Effector memory CD8-positive, alpha-beta T cell (primary cell): Measurements from ENCODE around the gene APMAP.
A peak's percentile ranks its signal among the peaks of the same experiment; 100 is the strongest.

Experiments
- ATAC-seq: fragments of 150-1000 bp; cut with Tn5 transposase; replicated peaks from 2 replicates; pipeline ENCODE4 v1.10.0; 2021; ENCODE audit warnings: mild to moderate bottlenecking, moderate library complexity
- DNase-seq, 3 experiments: peaks; one replicate each; pipeline ENCODE4 v3.0.0; 2021
- H3K27ac Mint-ChIP-seq, 2 donors: one replicate each; pipeline ENCODE4 v1.8.0; 2022; ENCODE audit warnings: mild to moderate bottlenecking in 2 of 2, mixed read lengths in 2 of 2, moderate library complexity in 2 of 2
- H3K27me3 Mint-ChIP-seq, 2 donors: one replicate each; pipeline ENCODE4 v1.8.0; 2022; ENCODE audit warnings: mixed read lengths in 2 of 2
- H3K36me3 Mint-ChIP-seq: one replicate; pipeline ENCODE4 v1.8.0; 2022; ENCODE audit warnings: mild to moderate bottlenecking, moderate library complexity, mixed read lengths; ENCODE audit not compliant: insufficient read depth
- H3K4me1 Mint-ChIP-seq, 2 donors: one replicate each; pipeline ENCODE4 v1.8.0; 2022; ENCODE audit warnings: low read depth in 2 of 2, mixed read lengths in 2 of 2
- H3K4me3 Mint-ChIP-seq, 2 donors: one replicate each; pipeline ENCODE4 v1.8.0; 2022; ENCODE audit warnings: mild to moderate bottlenecking in 2 of 2, mixed read lengths in 2 of 2, moderate library complexity in 2 of 2
- H3K9me3 Mint-ChIP-seq, 2 donors: one replicate each; pipeline ENCODE4 v1.8.0; 2022; ENCODE audit warnings: mixed read lengths in 2 of 2

The APMAP gene

GRCh38 chr20:24970030-24970553, 22.5 kb downstream of the APMAP start:
- no peak overlapping the region for H3K4me3 Mint-ChIP-seq
- H3K4me1 Mint-ChIP-seq: peaks cover 38 to 53% of the 10 kb centered on the region in 2 donors
- H3K27ac Mint-ChIP-seq: peak overlapping the region; percentile 89 to 99
- no peaks in the 10 kb centered on the region for H3K27me3 Mint-ChIP-seq
- H3K9me3 Mint-ChIP-seq: no peaks in the 10 kb centered on the region
- ATAC-seq (no peak), DNase-seq (no peak)
- H3K36me3 Mint-ChIP-seq: peaks cover 95% of the 10 kb centered on the region

- H3K36me3 Mint-ChIP-seq: peaks cover 95% of the 10 kb centered on the region
Measured at GRCh38 chr20:24969186-24970029, 23.1 kb downstream of the APMAP start.

GRCh38 chr20:24968278-24968800, 24.2 kb downstream of the APMAP start:
- no peak for DNase-seq
- Mint-ChIP-seq H3K4me3 (peak overlapping the region; percentile 4 to 58), H3K27me3 (no peaks in the 10 kb centered on the region), H3K36me3 (peaks cover 95% of the 10 kb centered on the region), H3K4me1 (peaks cover 44 to 56% of the 10 kb centered on the region in 2 donors), H3K27ac (peak overlapping the region; percentile 89 to 99), H3K9me3 (no peaks in the 10 kb centered on the region)
- no peak for ATAC-seq

More at GRCh38 chr20:24969186-24970029, 23.1 kb downstream of the APMAP start:
- Mint-ChIP-seq H3K9me3 (no peaks in the 10 kb centered on the region), H3K4me3 (no peak overlapping the region), H3K27me3 (no peaks in the 10 kb centered on the region), H3K4me1 (peaks cover 39 to 57% of the 10 kb centered on the region in 2 donors), H3K27ac (peak overlapping the region; percentile 89 to 99)
- no peak for ATAC-seq
- no peak for DNase-seq

- ATAC-seq (no peak), DNase-seq (no peak)
- Mint-ChIP-seq H3K4me1 (peaks cover 59 to 70% of the 10 kb centered on the region in 2 donors), H3K36me3 (peaks cover 98% of the 10 kb centered on the region), H3K4me3 (peak overlapping the region in 1 of 2 donors; percentile 15), H3K27ac (peak overlapping the region; percentile 99), H3K27me3 (no peaks in the 10 kb centered on the region), H3K9me3 (no peaks in the 10 kb centered on the region)
Measured at GRCh38 chr20:24966317-24967012, 26.1 kb downstream of the APMAP start.

- Mint-ChIP-seq H3K9me3 (no peaks in the 10 kb centered on the region), H3K27me3 (no peaks in the 10 kb centered on the region), H3K4me3 (peak overlapping the region; percentile 72 to 76), H3K4me1 (peaks cover 62 to 75% of the 10 kb centered on the region in 2 donors), H3K27ac (peak overlapping the region; percentile 99), H3K36me3 (peaks cover 98% of the 10 kb centered on the region)
- DNase-seq: no peak
- ATAC-seq: no peak
Measured at GRCh38 chr20:24965065-24965919, 27.3 kb downstream of the APMAP start.

- ATAC-seq: no peak
- no peak for DNase-seq
- Mint-ChIP-seq H3K9me3 (no peaks in the 10 kb centered on the region), H3K4me1 (peaks cover 69 to 80% of the 10 kb centered on the region in 2 donors), H3K27me3 (no peaks in the 10 kb centered on the region), H3K4me3 (peak overlapping the region; percentile 72 to 76), H3K36me3 (peaks cover 98% of the 10 kb centered on the region), H3K27ac (peak overlapping the region; percentile 99)
Measured at GRCh38 chr20:24964506-24964840, 28.1 kb downstream of the APMAP start.

- Mint-ChIP-seq H3K27ac (peak overlapping the region; percentile 99), H3K4me1 (peaks cover 73 to 83% of the 10 kb centered on the region in 2 donors), H3K27me3 (no peaks in the 10 kb centered on the region)
Measured at GRCh38 chr20:24963672-24964505, 28.7 kb downstream of the APMAP start.

GRCh38 chr20:24962510-24962909, 30.0 kb downstream of the APMAP start:
- Mint-ChIP-seq H3K36me3 (peaks cover 99% of the 10 kb centered on the region), H3K4me1 (peaks cover 72 to 80% of the 10 kb centered on the region in 2 donors), H3K9me3 (no peaks in the 10 kb centered on the region), H3K27ac (peak overlapping the region; percentile 99), H3K4me3 (peak overlapping the region; percentile 72 to 79), H3K27me3 (no peaks in the 10 kb centered on the region)
- DNase-seq (no peak), ATAC-seq (no peak)

More at GRCh38 chr20:24963672-24964505, 28.7 kb downstream of the APMAP start:
- no peak for DNase-seq
- ATAC-seq: no peak
- peak overlapping the region; percentile 72 to 76 for H3K4me3 Mint-ChIP-seq
- peaks cover 98% of the 10 kb centered on the region for H3K36me3 Mint-ChIP-seq
- H3K9me3 Mint-ChIP-seq: no peaks in the 10 kb centered on the region

- H3K27me3 Mint-ChIP-seq: no peaks in the 10 kb centered on the region
- H3K36me3 Mint-ChIP-seq: peaks cover 99% of the 10 kb centered on the region
- peak overlapping the region; percentile 99 for H3K27ac Mint-ChIP-seq
- peaks cover 72 to 79% of the 10 kb centered on the region in 2 donors for H3K4me1 Mint-ChIP-seq
- peak overlapping the region; percentile 72 to 79 for H3K4me3 Mint-ChIP-seq
- H3K9me3 Mint-ChIP-seq: no peaks in the 10 kb centered on the region
- no peak for DNase-seq
- ATAC-seq: no peak
Measured at GRCh38 chr20:24962182-24962492, 30.4 kb downstream of the APMAP start.

- Mint-ChIP-seq H3K27me3 (no peaks in the 10 kb centered on the region), H3K36me3 (peaks cover 99% of the 10 kb centered on the region), H3K4me1 (peaks cover 74 to 80% of the 10 kb centered on the region in 2 donors), H3K9me3 (no peaks in the 10 kb centered on the region), H3K27ac (peak overlapping the region; percentile 99), H3K4me3 (peak overlapping the region; percentile 72 to 79)
- ATAC-seq: peak; percentile 43
- DNase-seq: no peak
Measured at GRCh38 chr20:24961384-24962181, 31.0 kb downstream of the APMAP start.

GRCh38 chr20:24960861-24961260, 31.7 kb downstream of the APMAP start:
- DNase-seq (no peak), ATAC-seq (peak; percentile 83)
- Mint-ChIP-seq H3K27me3 (no peaks in the 10 kb centered on the region), H3K36me3 (peaks cover 99% of the 10 kb centered on the region), H3K9me3 (no peaks in the 10 kb centered on the region), H3K4me1 (peaks cover 77 to 80% of the 10 kb centered on the region in 2 donors), H3K4me3 (peak overlapping the region; percentile 72 to 79), H3K27ac (peak overlapping the region; percentile 99)
